ENCODE results near the gene TMCO1.
"Not testable (repeated sequence)": the region's sequence is repeated elsewhere in the genome, so short reads cannot be mapped to it uniquely, and the experiment has no call there.

Gene TMCO1

DNA sequence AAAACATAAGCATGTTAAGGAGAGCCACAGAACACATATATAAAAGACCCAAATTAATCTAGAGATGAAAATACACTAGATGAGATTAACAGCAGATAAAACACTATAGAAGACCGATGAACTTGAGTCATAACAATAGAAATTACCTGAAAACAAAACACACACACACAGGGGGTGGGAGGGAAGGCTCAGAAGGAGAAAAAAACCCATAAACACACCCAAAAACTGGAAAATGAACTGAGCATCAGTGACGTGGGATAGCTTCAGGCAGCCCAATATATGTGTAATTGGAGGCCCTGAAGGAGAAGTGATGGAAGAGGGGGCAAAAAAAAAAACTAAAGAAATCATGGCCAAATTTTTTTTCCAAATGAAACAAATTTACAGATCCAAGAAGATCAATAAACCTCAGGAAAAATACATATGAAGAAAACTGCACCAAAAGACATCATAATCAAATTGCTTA lies 81.7 kb downstream of the TMCO1 start:
- no peak for DNase-seq (ENCODE audit: low spot score)

DNA sequence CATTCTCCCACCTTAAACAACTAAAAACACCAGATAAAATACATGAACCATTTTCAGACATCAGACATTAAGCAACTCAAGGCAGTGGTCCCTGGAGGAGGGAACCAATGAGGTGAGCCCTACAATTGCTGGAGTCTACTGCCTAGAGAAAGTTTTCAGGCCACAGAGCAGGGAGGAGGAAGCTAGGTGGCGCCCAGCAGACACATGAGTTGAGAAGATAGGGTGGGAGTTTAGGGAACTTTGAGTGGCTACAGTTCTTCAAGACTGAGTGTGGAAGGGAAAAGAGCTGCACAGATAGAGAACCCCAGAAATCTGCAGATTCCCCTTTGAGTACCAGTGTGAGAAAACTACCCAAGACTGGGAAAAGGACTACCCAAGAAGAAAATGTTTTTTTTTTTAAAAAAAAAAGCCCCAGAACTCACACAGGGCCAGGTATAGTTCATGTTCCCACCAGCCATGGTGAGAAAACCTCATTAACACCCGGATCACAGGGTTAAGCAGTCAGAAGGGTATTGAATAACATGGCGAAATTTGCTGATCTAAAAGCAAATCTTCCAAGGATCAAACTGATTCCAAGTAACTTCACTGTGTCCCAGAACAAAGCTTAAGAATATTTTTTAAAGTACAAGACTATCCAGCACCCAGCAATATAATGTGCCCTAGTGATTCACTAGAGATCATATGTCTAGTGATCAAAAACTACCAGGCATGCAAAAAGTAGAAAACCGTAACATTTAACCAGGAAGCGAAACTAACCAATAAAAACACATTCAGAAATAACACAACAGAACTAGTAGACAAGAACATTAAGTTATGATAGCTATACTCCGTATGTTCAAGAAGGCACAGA lies 82.3 kb downstream of the TMCO1 start:
- no peak for DNase-seq (ENCODE audit: low spot score)

GRCh38 chr1:165683848-165684485 lies 84.7 kb downstream of the TMCO1 start:
- DNase-seq (ENCODE audit: low spot score), result no peak

DNA sequence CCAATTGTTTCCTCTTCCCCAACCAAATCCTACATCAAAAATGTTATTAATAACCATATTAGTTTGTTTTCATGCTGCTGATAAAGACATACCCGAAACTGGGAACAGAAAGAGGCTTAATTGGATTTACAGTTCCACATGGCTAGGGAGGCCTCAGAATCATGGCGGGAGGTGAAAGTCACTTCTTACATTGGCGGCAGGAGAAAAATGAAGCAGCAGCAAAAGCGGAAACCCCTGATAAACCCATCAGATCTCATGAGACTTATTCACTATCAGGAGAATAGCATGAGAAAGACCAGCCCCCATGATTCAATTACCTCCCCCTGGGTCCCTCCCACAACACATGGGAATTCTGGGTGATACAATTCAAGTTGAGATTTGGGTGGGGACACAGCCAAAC lies 87.9 kb downstream of the TMCO1 start:
- DNase-seq (ENCODE audit: low spot score), result not testable (repeated sequence)

DNA sequence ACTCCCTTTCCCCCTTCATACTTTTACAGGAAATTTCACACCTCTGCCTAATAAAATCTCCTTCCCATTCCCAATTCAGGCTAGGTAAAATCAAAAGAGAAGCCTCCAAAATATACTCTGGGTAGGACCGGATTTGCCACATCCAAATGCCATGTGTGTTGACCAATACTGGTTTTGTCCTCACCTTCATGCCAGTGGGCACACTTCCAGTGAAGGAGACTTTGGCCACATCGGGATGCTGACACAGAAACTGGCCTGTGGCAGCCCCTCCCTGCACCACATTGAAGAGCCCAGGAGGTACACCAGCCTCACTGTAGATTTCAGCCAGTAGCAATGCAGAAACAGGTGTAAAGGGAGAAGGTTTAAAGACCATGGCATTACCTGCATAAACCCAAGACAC lies 88.4 kb downstream of the TMCO1 start:
- no peak for DNase-seq (ENCODE audit: low spot score)

- no peak for DNase-seq (ENCODE audit: low spot score)
Measured at GRCh38 chr1:165679282-165680036, 89.2 kb downstream of the TMCO1 start.

- DNase-seq (ENCODE audit: low spot score), result no peak
Measured at GRCh38 chr1:165678509-165678908, 90.2 kb downstream of the TMCO1 start.
